DLD1 (cell line): ENCODE results near the gene FHIT.

Source experiments
- in situ Hi-C: cut with HindIII; loops from 2 replicates; pipeline ENCODE4 v1.10.0; 2017; ENCODE audit warnings: low sequenced_read_pairs

The FHIT gene

GRCh38 chr3:61172684-61173083, 78.6 kb downstream of the FHIT start:
- in situ Hi-C loops: no loop called here

GRCh38 chr3:61172203-61172602, 79.0 kb downstream of the FHIT start:
- in situ Hi-C loops: no loop called here

- in situ Hi-C loops: no loop called here
Observed at GRCh38 chr3:61169621-61170251, 81.5 kb downstream of the FHIT start.

- in situ Hi-C loops: no loop called here
Observed at GRCh38 chr3:61168286-61168685, 83.0 kb downstream of the FHIT start.

GRCh38 chr3:61162965-61163364, 88.3 kb downstream of the FHIT start:
- in situ Hi-C loops: no loop called here

- in situ Hi-C loops: no loop called here
Observed at GRCh38 chr3:61158667-61159066, 92.6 kb downstream of the FHIT start.

GRCh38 chr3:61158216-61158615, 93.0 kb downstream of the FHIT start:
- in situ Hi-C loops: no loop called here

- in situ Hi-C loops: no loop called here
Observed at GRCh38 chr3:61157414-61157813, 93.8 kb downstream of the FHIT start.

GRCh38 chr3:61155701-61156292, 95.5 kb downstream of the FHIT start:
- in situ Hi-C loops: no loop called here

- in situ Hi-C loops: no loop called here
Observed at GRCh38 chr3:61154457-61155198, 96.6 kb downstream of the FHIT start.

GRCh38 chr3:61152071-61152470, 99.2 kb downstream of the FHIT start:
- in situ Hi-C loops: no loop called here

- in situ Hi-C loops: no loop called here
Observed at GRCh38 chr3:61149236-61149635, 102.0 kb downstream of the FHIT start.

- in situ Hi-C loops: no loop called here
Observed at GRCh38 chr3:61146010-61146890, 105.0 kb downstream of the FHIT start.

- in situ Hi-C loops: no loop called here
Observed at GRCh38 chr3:61141697-61142096, 109.6 kb downstream of the FHIT start.

- in situ Hi-C loops: no loop called here
Observed at GRCh38 chr3:61141227-61141626, 110.0 kb downstream of the FHIT start.

- in situ Hi-C loops: no loop called here
Observed at GRCh38 chr3:61139686-61140085, 111.6 kb downstream of the FHIT start.

- in situ Hi-C loops: no loop called here
Observed at GRCh38 chr3:61138401-61138800, 112.9 kb downstream of the FHIT start.

GRCh38 chr3:61136191-61136590, 115.1 kb downstream of the FHIT start:
- in situ Hi-C loops: no loop called here

GRCh38 chr3:61134532-61134931, 116.7 kb downstream of the FHIT start:
- in situ Hi-C loops: no loop called here

GRCh38 chr3:61132062-61132461, 119.2 kb downstream of the FHIT start:
- in situ Hi-C loops: no loop called here

- in situ Hi-C loops: no loop called here
Observed at GRCh38 chr3:61118830-61119229, 132.4 kb downstream of the FHIT start.
